HG03457 (cell line): ENCODE data around the gene FOXP2.

Experiments used
- ATAC-seq: cut with Tn5 transposase; IDR thresholded peaks from one replicate; pipeline ENCODE4 v1.9.1; 2021; ENCODE audit warnings: moderate number of reproducible peaks; ENCODE audit not compliant: unreplicated experiment

Gene FOXP2

DNA sequence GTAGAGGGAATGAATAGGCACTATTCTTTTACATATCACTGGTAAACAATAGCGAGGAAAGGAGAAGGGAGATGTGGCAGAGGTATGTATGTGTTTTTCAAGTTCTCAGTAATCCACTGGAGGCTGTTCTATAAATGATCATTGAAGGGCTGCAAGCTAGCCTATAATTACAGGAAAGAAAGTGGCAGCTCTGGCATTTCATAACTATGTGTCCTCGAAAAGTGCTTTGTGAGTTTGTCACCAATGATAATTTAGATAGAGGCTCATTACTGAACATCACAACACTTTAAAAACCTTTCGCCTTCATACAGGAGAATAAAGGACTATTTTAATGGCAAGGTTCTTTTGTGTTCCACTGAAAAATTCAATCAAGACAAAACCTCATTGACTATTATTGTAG lies 235.1 kb downstream of the FOXP2 start:
- no peak for ATAC-seq

- ATAC-seq: no peak
Measured at GRCh38 chr7:114650491-114650890, 235.9 kb downstream of the FOXP2 start.

DNA sequence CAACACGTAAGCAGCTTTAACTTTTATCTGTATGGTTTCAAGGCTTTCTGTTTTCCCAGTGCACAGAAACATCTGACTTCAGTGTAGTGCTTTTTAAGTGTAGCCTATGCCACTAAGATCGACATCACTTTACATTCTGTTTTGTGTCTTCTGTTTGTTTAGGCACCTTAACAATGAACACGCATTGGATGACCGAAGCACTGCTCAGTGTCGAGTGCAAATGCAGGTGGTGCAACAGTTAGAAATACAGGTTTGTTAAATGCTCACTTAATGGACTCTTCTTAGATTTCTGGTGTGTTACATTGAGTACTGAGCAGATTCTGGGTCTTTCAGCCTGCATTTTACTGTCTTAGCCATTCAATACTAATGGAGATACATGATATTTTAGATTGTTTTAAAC lies 237.4 kb downstream of the FOXP2 start:
- ATAC-seq: no peak

DNA sequence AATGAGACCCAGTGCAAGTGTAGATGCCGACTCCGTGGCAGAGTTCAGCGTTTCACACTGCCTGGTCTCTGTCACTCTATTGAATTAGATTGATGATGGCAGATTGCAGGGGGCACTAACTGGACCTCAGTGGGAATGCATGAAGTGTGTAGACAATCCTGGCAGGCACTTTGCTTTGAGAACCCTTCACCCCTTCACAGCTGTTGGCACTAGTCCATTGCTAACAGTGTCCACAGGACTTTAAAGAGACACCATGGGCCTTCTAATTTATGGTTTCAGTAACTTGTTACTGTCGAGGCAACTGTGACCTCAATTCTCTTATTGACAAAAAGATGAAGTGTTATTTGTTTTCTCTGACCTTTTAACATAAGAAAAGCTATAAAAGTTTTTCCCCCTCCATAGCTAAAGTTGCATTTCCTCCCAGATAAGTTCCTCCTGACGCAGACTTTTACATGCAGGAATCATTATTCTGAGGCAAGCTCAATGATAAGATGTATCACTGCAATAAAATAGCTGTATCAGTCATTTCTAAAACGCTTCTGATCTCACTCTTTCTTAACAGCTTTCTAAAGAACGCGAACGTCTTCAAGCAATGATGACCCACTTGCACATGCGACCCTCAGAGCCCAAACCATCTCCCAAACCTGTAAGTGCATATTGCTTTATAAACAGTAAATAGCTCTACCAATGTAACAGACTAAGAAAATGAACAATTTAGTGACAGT lies 238.9 kb downstream of the FOXP2 start:
- no peak for ATAC-seq

- no peak for ATAC-seq
Measured at GRCh38 chr7:114656466-114656865, 241.9 kb downstream of the FOXP2 start.

DNA sequence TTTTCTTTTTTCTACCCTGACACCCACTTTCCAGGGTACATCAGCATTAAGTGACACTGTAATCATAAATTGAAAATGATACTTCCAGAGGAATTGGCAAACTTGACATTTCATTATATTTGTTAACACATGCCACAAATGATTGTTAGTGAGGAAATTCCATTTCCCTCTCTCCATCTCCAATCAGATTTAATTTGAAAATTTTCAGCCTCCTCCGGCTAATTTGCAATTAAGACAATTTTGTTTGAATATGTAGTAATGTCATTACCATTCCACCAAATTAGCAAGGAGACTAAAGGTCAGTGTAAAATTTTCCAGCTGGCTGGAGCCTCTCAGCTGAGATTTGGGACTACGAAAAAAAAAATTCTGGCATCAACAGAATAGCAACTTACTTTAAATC lies 242.7 kb downstream of the FOXP2 start:
- ATAC-seq: no peak

- ATAC-seq: no peak
Measured at GRCh38 chr7:114658216-114658615, 243.6 kb downstream of the FOXP2 start.

GRCh38 chr7:114659409-114660125 lies 245.0 kb downstream of the FOXP2 start:
- ATAC-seq: no peak

- no peak for ATAC-seq
Measured at GRCh38 chr7:114660126-114660486, 245.5 kb downstream of the FOXP2 start.

GRCh38 chr7:114660753-114661152 lies 246.1 kb downstream of the FOXP2 start:
- ATAC-seq: no peak

DNA sequence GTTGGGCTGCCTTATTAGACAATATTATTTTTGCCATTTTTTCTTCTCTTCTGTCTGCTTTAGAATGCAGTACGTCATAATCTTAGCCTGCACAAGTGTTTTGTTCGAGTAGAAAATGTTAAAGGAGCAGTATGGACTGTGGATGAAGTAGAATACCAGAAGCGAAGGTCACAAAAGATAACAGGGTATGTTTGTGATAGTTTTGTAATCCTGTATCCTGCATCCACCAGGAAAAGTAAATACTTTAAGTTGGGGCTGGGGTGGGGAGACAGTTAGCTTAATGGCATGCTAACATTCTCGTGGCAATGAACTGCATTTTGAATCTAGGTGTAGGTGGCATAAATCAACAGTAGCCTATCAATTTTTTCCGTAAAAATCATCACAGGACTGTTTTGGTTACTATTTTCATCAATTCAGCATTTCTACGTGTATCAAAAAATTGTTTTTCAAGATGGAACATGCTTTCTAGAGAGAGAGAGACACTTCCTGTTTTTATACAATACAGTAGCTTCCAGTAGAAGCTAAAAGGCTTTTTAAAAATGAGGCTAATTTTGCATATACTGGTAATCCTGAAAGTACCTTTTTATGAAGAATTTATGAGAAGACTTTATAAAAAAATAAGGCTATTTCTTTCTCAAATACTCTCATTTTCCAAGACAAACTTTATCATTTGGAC lies 247.5 kb downstream of the FOXP2 start:
- ATAC-seq: no peak

GRCh38 chr7:114663502-114663901 lies 248.9 kb downstream of the FOXP2 start:
- ATAC-seq: no peak

- ATAC-seq: no peak
Measured at GRCh38 chr7:114670676-114671075, 256.1 kb downstream of the FOXP2 start.

GRCh38 chr7:114671563-114672123 lies 257.0 kb downstream of the FOXP2 start:
- ATAC-seq: no peak

DNA sequence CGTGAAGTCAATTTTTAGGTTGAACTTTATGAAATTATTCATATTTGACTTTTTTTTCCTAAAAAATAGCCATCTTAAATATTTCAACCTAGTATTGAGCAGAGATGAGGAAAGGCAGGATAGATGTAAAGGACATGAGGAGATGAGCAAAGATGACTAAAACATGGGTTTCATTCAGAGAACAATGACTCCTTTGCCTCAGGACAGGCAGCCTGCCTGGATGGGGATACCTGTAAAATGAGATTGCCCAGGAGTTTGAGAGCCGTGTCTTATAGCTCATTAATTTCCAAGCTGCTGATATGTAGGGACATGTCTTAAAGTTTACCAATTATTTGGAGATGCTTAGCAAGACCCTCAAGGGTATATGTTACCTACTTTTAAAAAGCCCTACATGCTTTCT lies 263.5 kb downstream of the FOXP2 start:
- ATAC-seq: no peak

DNA sequence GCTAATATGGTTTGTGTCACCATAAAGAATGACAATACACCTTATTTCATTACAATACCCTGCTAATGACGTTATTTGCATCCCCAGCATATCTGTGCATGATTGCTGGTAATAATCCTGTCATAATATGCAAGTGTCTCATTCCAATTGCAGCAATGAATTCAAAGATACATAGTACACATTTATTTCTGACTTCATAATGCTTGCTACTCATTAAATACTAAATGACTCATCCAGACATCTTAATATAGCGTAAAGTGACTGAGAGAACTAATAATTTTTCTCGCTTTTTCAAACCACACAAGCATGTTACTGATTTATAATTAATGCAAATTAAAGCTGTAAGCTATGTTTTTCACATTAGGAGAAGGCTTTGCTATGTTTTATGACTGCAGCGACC lies 272.6 kb downstream of the FOXP2 start:
- ATAC-seq: no peak

DNA sequence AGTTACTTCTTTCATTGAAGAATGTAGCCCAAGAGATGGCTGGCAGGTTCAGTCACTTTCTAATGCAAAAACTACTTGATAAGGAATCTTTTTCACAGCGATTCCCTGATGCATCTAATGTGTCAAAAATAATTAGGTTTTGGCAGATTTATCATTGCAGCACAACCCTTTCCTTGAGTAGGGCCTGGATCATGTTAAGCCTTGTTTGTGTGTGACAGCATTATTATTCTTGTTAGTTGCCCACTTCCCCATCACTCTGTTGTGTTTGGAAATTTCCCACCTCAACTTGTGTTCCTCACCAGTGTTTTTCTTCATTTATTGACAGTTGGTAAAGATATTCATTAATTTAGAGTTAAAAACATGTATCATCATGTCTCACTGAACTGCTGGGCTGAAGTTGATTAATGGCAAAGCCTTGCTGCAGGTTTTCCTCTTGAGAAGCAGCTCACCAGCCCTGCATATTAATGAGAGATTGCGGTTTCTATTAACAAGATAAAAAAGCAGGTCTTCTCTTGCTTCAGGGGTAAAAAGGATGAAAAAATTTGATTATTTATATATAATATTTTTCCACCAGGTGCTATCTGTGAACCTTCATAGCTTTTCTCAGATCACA lies 273.9 kb downstream of the FOXP2 start:
- no peak for ATAC-seq

- no peak for ATAC-seq
Measured at GRCh38 chr7:114689406-114689805, 274.8 kb downstream of the FOXP2 start.

- ATAC-seq: no peak
Measured at GRCh38 chr7:114691605-114692004, 277.0 kb downstream of the FOXP2 start.

GRCh38 chr7:114695182-114695581 lies 280.6 kb downstream of the FOXP2 start:
- no peak for ATAC-seq

GRCh38 chr7:114700247-114700928 lies 285.8 kb downstream of the FOXP2 start:
- no peak for ATAC-seq
